Mucosa of stomach (tissue), 1 donor: ENCODE measurements around the gene GATD1.
"Not testable (repeated sequence)": the region's sequence is repeated elsewhere in the genome, so short reads cannot be mapped to it uniquely, and the experiment has no call there.

Experiments
- H3K27me3 ChIP-seq: one replicate; pipeline ENCODE4 v1.7.0; 2013; ENCODE audit warnings: mild to moderate bottlenecking, low read length; ENCODE audit not compliant: control insufficient read depth, insufficient read depth
- H3K36me3 ChIP-seq: one replicate; pipeline ENCODE4 v1.7.0; 2013; ENCODE audit warnings: low read length; ENCODE audit not compliant: control insufficient read depth, insufficient read depth
- H3K4me1 ChIP-seq: one replicate; pipeline ENCODE4 v1.7.0; 2013; ENCODE audit warnings: mild to moderate bottlenecking, low read length; ENCODE audit not compliant: control insufficient read depth, insufficient read depth
- H3K4me3 ChIP-seq: one replicate; pipeline ENCODE4 v1.7.0; 2013; ENCODE audit warnings: low read length
- H3K9ac ChIP-seq: one replicate; pipeline ENCODE4 v1.7.0; 2013; ENCODE audit warnings: mild to moderate bottlenecking, low read length, moderate library complexity
- H3K9me3 ChIP-seq: one replicate; pipeline ENCODE4 v1.7.0; 2013; ENCODE audit warnings: mild to moderate bottlenecking, low read length, moderate library complexity; ENCODE audit not compliant: control insufficient read depth
- donor health status: Pancreatic carcinoma.

GATD1 gene

DNA sequence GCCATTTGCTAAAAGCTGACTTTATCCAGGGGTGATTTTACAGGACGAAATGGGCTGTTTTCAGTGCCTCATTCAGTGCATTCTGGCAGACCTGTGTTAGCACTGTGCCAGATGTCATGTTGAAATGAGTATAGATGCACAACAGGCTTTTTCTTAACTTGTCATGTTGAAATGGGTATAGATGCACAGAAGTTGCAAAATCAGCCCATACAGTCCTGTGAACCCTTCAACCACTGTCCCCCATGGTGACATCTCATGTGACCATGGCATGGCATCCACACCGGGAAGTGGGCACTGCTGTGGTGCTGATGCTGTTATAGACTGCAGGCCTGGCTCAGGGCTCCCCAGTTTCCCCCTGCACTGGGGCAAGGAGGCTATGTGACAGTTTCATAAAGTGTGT is 27.6 kb downstream of the GATD1 start:
- no peak overlapping the region for H3K9ac ChIP-seq
- H3K36me3 ChIP-seq, result no peaks in the 10 kb centered on the region
- no peaks in the 10 kb centered on the region for H3K9me3 ChIP-seq
- H3K4me1 ChIP-seq, result peaks cover 16% of the 10 kb centered on the region
- no peaks in the 10 kb centered on the region for H3K27me3 ChIP-seq
- H3K4me3 ChIP-seq, result no peak overlapping the region

DNA sequence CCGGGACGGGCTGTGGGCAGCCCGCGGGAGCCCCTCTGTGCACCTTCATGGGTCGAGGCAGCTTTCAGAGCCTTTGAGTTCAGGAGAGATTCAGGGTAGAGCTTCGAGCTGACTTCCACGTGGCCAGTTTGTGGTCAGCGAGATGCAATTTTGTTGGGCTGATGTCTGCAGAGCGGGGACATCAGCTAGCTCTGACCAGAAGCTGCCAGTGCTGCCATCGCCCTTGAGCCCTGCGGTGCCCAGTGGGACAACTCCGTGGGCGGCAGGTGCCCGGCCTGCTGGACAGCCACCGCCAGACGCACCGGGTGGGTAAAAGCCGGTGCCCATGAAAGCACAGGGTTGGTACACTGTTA is 29.3 kb downstream of the GATD1 start:
- no peaks in the 10 kb centered on the region for H3K27me3 ChIP-seq
- H3K4me1 ChIP-seq, result peaks cover 16% of the 10 kb centered on the region
- H3K9me3 ChIP-seq, result no peaks in the 10 kb centered on the region
- peak overlapping the region; percentile 72 for H3K9ac ChIP-seq
- H3K36me3 ChIP-seq, result no peaks in the 10 kb centered on the region
- H3K4me3 ChIP-seq, result peak overlapping the region; percentile 55

DNA sequence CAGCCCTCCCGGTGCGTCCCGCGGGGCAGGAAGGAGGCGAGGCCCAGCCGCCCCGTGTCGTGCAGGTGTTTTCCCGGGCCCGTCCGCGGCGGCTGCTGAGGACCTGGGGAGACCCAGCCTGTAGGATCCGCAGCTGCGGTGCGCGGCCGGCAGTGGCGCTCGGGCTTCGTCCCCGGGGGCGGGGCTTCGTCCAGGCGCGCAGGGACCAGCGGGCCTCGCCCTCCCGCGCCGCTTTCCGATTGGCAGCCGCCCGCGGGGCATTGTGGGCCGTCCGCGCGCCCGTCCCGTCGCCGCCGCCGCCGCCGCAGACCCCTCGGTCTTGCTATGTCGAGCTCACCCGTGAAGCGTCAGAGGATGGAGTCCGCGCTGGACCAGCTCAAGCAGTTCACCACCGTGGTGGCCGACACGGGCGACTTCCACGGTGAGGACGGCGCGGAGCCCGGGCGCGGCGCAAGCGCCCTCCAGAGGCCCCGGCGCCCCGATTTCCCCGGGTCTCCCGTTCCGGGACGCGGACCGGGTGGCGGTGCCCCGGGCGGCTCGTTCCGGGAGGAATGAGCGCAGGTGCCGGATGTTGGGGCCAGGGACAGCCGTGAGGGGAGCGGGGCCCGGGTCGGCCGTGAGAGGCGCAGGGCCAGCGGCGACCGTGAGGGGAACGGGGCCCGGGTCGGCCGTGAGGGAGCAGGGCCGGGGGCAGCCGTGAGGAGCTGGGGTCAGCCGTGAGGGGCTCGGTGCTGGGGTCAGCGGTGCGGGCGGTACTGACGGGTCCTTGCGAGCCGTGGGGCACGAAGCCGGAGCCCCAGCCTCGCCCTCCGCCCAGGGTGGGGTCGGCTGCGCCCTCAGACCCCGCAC is 29.9 kb downstream of the GATD1 start, which contains the start of gene TALDO1:
TALDO1 (plus strand) TSS at position 307 of the 849 bp plus-strand sequence; CDS start at position 325, 18 bp downstream.
- Histone ChIP-seq H3K9me3 (no peaks in the 10 kb centered on the region), H3K9ac (peak within 1 kb of the TSS; percentile 72), H3K4me3 (peak within 1 kb of the TSS; percentile 56), H3K27me3 (peaks cover 4% of the 10 kb centered on the region), H3K36me3 (no peaks in the 10 kb centered on the region), H3K4me1 (peaks cover 16% of the 10 kb centered on the region)

DNA sequence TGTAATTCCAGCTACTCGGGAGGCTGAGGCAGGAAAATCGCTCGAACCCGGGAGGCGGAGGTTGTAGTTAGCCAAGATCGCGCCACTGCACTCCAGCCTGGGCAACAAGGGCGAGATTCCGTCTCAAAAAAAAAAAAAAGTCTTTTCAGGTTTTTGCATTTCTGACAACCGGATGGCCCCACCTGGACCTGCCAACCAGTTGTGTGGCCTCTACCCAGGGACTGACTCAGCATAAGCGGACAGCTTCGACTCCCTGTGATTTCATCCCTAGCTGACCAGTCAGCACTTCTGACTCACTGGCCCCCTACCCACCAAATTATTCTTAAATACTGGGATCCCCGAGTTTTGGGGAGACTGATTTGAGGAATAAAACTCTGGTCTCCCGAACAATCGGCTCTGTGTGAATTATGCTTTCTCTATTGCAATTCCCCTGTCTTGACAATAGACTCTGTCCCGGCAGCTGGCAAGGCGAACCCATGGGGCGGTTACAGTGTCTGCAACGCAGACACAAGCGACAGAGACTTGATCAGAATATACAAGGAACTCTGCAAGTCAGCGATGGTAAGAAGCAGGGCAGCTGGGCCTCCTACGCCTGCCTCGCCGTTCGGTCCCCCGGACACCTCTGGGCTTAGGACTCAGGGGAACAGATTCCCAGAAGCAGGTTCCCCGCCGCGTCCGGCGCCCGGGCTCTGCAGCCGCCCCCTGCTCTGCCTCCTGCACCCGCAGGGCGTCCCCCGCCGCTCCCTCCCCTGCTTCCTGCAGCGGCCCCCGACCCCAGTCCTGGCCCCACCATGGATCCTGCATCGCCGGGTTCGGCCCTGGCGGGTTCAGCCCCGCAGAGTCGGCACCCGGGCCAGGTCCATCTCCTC is 30.8 kb downstream of the GATD1 start:
- H3K36me3 ChIP-seq, result no peaks in the 10 kb centered on the region
- no peaks in the 10 kb centered on the region for H3K9me3 ChIP-seq
- H3K9ac ChIP-seq, result peak overlapping the region; percentile 45
- peak overlapping the region; percentile 56 for H3K4me3 ChIP-seq
- peaks cover 16% of the 10 kb centered on the region for H3K4me1 ChIP-seq
- peaks cover 5% of the 10 kb centered on the region for H3K27me3 ChIP-seq

DNA sequence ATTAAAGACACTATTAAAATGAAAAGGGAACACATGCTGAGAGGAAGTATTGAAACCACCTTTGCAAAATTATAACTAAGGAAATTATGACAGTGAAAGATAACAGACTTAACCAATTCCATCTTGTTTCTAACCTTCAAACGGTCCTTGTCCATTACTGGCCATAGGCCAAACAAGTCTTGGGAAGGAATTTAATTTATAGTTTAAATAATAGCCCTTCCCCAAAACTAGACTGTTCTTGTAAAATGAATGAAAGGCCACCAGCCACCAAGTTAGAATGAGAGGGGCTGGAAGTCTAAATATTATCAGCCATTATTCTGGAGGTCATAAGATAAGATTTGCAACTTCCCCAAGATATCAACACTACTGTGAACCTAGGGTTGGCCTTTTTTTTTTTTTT is 31.9 kb downstream of the GATD1 start:
- Histone ChIP-seq H3K4me3 (no peak overlapping the region), H3K36me3 (no peaks in the 10 kb centered on the region), H3K9ac (no peak overlapping the region), H3K27me3 (peaks cover 5% of the 10 kb centered on the region), H3K9me3 (no peaks in the 10 kb centered on the region), H3K4me1 (peaks cover 16% of the 10 kb centered on the region)

DNA sequence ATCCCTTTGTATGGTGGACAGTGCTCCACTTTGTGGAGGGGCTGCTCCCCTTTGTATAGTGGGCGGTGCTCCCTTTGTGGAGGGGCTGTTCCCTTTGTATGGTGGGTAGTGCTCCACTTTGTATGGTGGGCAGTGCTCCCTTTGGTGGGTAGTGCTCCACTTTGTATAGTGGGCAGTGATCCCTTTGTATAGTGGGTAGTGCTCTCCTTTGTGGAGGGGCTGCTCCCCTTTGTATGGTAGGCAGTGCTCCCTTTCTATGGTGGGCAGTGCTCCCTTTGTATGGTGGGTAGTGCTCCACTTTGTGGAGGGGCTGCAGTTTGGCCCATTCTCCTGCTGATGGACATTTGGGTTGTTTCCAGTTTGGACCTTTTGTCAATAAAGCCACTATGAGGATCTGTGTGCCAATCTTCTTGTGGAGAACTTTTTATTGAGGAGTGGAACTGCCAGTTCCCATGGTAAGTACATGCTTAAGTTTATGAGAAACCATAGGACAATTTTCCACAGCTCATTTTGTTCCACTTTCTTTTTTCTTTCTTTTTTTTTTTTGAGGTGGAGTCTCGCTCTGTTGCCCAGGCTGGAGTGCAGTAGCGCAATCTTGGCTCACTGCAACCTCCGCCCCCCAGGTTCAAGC is 34.6 kb downstream of the GATD1 start:
- H3K9me3 ChIP-seq, result no peaks in the 10 kb centered on the region
- peaks cover 9% of the 10 kb centered on the region for H3K27me3 ChIP-seq
- H3K9ac ChIP-seq, result no peak overlapping the region
- no peak overlapping the region for H3K4me3 ChIP-seq
- H3K36me3 ChIP-seq, result no peaks in the 10 kb centered on the region
- peaks cover 4% of the 10 kb centered on the region for H3K4me1 ChIP-seq

DNA sequence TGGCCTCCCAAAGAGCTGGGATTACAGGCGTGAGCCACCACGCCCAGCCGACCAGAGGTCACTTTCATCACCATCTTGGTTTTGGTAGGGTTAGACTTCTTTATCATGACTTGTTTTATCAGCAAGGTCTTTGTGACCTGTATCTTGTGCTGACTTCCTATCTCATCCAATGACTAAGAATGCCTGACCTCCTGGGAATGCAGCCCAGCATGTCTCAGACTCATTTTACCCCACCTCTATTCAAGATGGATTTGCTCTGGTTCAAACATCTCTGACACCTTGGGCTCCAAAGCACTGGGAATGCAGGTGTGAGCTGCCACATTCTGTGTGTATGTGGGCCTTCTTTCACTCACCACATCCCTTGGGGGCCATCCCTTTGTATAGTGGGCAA is 35.1 kb downstream of the GATD1 start:
- no peaks in the 10 kb centered on the region for H3K9me3 ChIP-seq
- H3K4me1 ChIP-seq, result peaks cover 10% of the 10 kb centered on the region
- H3K4me3 ChIP-seq, result no peak overlapping the region
- no peaks in the 10 kb centered on the region for H3K36me3 ChIP-seq
- peaks cover 14% of the 10 kb centered on the region for H3K27me3 ChIP-seq
- H3K9ac ChIP-seq, result no peak overlapping the region

DNA sequence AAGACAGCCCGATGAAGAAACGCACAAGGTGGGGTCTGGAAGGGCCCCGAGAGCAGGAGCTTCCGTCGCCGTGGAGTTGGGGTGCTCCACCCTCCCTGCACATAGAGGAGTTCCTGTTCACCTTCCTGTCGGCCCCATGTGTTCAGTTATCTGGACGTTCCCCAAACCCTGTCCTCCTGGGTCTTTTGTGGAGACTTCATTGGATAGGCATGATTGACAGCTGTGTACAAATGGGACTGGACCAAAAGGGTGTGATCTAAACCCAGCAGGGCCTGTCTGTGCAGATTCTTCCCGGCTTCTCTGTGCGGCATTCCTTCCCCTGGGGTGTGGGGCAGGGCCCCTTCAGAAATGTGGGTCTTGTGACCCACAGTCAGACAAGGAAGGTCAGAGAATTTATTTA is 39.4 kb downstream of the GATD1 start:
- Histone ChIP-seq H3K27me3 (peaks cover 14% of the 10 kb centered on the region), H3K4me1 (peaks cover 10% of the 10 kb centered on the region), H3K9ac (peak overlapping the region; percentile 50)
- not testable (repeated sequence) for H3K4me3 ChIP-seq, H3K9me3 ChIP-seq, H3K36me3 ChIP-seq

DNA sequence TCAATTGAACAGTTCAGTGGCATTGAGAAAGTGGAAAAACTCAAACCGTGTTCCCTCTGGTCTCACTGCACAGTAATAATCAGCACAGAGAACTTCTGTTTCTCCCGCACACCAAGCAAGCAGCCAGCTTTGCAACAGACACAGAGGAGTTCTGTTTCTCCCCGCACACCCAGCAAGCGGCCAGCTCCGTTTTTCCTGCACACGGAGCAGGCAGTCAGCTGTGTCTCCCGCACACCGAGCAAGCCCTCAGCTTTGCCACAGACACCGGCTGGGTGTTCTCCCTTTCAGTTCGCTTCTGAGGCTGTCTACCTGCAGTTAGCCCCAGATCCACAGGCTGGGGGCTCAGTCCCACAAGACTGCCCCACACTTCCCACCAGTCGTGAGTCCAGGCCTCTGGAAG is 39.9 kb downstream of the GATD1 start:
- H3K9ac ChIP-seq, result peak overlapping the region; percentile 50

DNA sequence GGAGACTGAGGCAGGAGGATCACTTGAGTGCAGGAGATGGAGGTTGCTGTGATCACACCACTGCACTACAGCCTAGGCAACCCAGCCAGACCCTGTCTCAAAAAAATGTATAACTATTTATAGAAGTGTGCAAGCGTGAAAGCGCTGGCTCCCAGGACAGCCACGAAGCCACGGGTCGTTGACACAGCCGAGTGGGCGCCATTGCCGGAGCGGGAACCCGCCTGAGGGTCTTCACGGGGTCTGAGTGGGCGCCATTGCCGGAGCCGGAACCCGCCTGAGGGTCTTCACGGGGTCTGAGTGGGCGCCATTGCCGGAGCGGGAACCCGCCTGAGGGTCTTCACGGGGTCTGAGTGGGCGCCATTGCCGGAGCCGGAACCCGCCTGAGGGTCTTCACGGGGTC is 42.7 kb downstream of the GATD1 start:
- H3K4me3 ChIP-seq, H3K9me3 ChIP-seq, H3K36me3 ChIP-seq, H3K9ac ChIP-seq: not testable (repeated sequence)
- H3K27me3 ChIP-seq, result peaks cover 11% of the 10 kb centered on the region
- H3K4me1 ChIP-seq, result peaks cover 11% of the 10 kb centered on the region

More for the DNA sequence above, 39.9 kb downstream of the GATD1 start:
- peaks cover 10% of the 10 kb centered on the region for H3K4me1 ChIP-seq
- no peaks in the 10 kb centered on the region for H3K9me3 ChIP-seq
- no peaks in the 10 kb centered on the region for H3K36me3 ChIP-seq
- H3K4me3 ChIP-seq, result no peak overlapping the region
- H3K27me3 ChIP-seq, result peaks cover 9% of the 10 kb centered on the region

DNA sequence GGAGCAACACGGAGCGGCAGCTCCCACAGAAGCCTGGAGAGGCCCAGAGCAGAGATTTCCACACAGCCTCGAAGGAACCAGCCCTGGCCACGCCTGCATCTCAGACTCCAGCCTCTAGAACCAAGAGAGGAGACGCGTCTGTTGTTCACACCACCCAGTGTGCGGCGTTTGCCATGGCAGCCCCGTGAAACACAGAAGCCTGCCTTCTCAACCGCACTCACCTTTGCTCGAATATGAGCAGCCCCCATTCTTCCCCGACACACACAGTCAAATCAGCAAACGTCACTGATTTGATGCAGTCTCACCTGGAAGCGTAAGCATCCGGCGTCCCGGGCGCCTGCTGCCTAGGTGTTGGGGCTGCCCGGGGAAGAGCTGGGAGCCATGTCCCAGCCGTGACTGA is 44.2 kb downstream of the GATD1 start:
- no peaks in the 10 kb centered on the region for H3K9me3 ChIP-seq
- no peak overlapping the region for H3K4me3 ChIP-seq
- H3K4me1 ChIP-seq, result peaks cover 25% of the 10 kb centered on the region
- no peaks in the 10 kb centered on the region for H3K36me3 ChIP-seq
- peaks cover 17% of the 10 kb centered on the region for H3K27me3 ChIP-seq
- no peak overlapping the region for H3K9ac ChIP-seq
